Measurements from ENCODE around the gene USP48. TPM values are rescaled to one million over a fixed set of nuclear protein-coding genes. Genes with fewer than 3 reads are reported as not detected.

The USP48 gene
- total and polyA plus RNA-seq, 7 donors, result 12.6 to 77.0 (median 47.1) TPM

DNA sequence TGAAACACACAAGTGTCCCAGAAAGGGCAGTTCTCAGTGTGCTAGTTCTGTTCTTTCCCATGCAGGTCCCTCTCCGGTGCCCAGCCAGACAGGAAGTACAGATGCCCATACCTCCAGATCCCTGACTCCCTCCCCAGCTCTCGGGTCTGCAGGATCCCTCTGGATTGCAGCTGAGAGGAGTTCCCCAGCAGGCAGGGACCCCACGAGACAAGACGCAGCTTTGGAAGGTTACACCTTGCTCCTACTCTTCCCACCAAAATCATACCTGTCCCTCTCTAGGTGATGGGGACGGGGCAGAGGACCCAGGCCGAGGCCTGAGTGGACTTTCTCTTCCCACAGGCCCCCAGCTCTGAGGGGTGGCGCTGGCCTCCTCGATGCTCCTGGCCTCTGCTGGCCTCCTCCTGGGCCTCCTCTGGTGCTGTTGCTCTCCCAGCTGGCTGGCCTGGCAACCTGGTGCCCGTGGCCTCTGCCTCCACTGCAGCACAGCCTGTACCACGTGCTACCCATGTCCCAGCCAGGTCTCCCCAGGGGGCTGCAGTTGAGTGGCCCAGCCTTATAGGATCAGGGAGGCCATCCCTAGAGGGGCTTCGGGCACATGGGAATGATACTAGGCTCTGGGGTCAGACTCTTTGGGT is 38.6 kb upstream of the USP48 start:
- Histone ChIP-seq H3K4me1 (peaks cover 0 to 4% (median 2%) of the 10 kb centered on the region in 4 donors), H3K9me3 (no peaks in the 10 kb centered on the region), H3K36me3 (peaks cover 33 to 62% (median 58%) of the 10 kb centered on the region in 4 donors), H3K27ac (no peak overlapping the region), H3K4me3 (no peak overlapping the region), H3K27me3 (no peaks in the 10 kb centered on the region)
- 90 to 93% methylated on average over 11 of the region's 11 CpGs for WGBS, 2 donors
- intact Hi-C loops (cut with DNase I), result no loop called here
- TF ChIP-seq EP300 (IDR thresholded peaks at IDR 0.05) (no peak), POLR2A (IDR thresholded peaks at IDR 0.05) (no peak), POLR2AphosphoS5 (IDR thresholded peaks at IDR 0.05) (peak in 1 of 4 donors; percentile 20)
- TF ChIP-seq, protein P1, sequence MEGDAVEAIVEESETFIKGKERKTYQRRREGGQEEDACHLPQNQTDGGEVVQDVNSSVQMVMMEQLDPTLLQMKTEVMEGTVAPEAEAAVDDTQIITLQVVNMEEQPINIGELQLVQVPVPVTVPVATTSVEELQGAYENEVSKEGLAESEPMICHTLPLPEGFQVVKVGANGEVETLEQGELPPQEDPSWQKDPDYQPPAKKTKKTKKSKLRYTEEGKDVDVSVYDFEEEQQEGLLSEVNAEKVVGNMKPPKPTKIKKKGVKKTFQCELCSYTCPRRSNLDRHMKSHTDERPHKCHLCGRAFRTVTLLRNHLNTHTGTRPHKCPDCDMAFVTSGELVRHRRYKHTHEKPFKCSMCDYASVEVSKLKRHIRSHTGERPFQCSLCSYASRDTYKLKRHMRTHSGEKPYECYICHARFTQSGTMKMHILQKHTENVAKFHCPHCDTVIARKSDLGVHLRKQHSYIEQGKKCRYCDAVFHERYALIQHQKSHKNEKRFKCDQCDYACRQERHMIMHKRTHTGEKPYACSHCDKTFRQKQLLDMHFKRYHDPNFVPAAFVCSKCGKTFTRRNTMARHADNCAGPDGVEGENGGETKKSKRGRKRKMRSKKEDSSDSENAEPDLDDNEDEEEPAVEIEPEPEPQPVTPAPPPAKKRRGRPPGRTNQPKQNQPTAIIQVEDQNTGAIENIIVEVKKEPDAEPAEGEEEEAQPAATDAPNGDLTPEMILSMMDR (IDR thresholded peaks at IDR 0.05), result no peak
- no peak for DNase-seq

DNA sequence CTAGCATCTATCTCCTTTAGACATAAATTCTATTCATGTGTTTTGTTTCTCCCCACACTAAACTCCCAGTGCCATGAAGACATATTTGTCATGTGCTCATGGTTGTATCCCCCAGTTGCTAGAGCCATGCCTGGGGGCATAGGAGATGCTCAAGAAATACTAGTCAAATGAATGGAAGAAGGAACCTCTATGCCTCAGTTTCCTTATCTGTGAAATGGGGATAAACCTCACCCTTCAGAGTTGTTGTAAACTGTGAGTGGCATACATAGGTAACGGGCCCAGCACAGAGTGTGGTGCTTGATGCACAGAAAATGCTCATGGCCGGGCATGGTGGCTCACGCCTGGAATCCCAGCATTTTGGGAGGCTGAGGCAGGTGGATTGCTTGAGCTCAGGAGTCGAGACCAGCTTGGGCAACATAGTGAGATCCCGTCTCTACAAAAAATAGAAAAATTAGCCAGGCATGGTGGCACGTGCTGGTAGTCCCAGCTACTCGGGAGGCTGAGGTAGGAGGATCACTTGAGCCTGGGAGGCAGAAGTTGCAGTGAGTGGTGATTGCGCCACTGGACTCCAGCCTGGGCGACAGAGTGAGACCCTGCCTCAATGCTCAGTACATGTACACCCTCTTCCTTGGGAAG is 37.8 kb upstream of the USP48 start:
- WGBS, 2 donors, result 95% methylated on average over 9 of the region's 9 CpGs
- TF ChIP-seq, protein P1 (IDR thresholded peaks at IDR 0.05), result no peak
- TF ChIP-seq POLR2AphosphoS5 (IDR thresholded peaks at IDR 0.05) (no peak), EP300 (IDR thresholded peaks at IDR 0.05) (no peak), POLR2A (IDR thresholded peaks at IDR 0.05) (no peak)
- no peak for DNase-seq

DNA sequence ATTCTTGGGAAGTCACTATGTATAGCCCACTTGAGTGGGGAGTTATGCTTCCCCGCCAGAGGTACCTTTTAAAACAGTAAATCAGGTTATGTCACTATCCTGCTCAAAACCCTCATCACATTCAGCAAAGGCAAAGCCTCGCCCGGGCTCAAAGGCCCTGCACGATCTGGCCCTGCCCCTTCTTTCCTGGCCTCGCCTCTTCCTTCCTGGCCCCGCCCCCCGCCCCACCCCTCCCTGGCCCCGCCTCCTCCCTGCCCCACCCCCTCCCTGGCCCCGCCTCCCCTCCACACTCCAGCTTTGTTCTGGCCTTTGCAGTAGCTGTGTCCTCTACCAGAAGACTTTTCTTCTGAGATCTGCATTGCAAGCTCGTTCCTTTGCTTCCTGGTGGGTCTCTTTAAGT is 35.7 kb upstream of the USP48 start:
- peak overlapping the region in 3 of 4 donors; percentile 14 to 46 (median 39) for H3K27ac ChIP-seq
- TF ChIP-seq, protein P1 (IDR thresholded peaks at IDR 0.05), result no peak
- TF ChIP-seq POLR2A (IDR thresholded peaks at IDR 0.05) (no peak), POLR2AphosphoS5 (IDR thresholded peaks at IDR 0.05) (no peak), EP300 (IDR thresholded peaks at IDR 0.05) (no peak)
- no peak for DNase-seq
- H3K4me1 ChIP-seq, result peaks cover 0 to 12% (median 10%) of the 10 kb centered on the region in 4 donors
- WGBS, 2 donors, result 11 to 25% methylated on average over 10 of the region's 10 CpGs
- no peaks in the 10 kb centered on the region for H3K9me3 ChIP-seq
- no peak overlapping the region for H3K4me3 ChIP-seq
- H3K36me3 ChIP-seq, result peaks cover 9 to 34% (median 29%) of the 10 kb centered on the region in 4 donors
- intact Hi-C loops (cut with DNase I), result no loop called here
- H3K27me3 ChIP-seq, result peaks cover 0 to 12% (median 10%) of the 10 kb centered on the region in 3 donors

More for the DNA sequence above, 37.8 kb upstream of the USP48 start:
- Histone ChIP-seq H3K27ac (no peak overlapping the region), H3K27me3 (no peaks in the 10 kb centered on the region), H3K4me1 (peaks cover 0 to 4% (median 2%) of the 10 kb centered on the region in 4 donors), H3K4me3 (no peak overlapping the region), H3K36me3 (peaks cover 25 to 54% (median 50%) of the 10 kb centered on the region in 4 donors), H3K9me3 (no peaks in the 10 kb centered on the region)
- intact Hi-C loops (cut with DNase I), result no loop called here

DNA sequence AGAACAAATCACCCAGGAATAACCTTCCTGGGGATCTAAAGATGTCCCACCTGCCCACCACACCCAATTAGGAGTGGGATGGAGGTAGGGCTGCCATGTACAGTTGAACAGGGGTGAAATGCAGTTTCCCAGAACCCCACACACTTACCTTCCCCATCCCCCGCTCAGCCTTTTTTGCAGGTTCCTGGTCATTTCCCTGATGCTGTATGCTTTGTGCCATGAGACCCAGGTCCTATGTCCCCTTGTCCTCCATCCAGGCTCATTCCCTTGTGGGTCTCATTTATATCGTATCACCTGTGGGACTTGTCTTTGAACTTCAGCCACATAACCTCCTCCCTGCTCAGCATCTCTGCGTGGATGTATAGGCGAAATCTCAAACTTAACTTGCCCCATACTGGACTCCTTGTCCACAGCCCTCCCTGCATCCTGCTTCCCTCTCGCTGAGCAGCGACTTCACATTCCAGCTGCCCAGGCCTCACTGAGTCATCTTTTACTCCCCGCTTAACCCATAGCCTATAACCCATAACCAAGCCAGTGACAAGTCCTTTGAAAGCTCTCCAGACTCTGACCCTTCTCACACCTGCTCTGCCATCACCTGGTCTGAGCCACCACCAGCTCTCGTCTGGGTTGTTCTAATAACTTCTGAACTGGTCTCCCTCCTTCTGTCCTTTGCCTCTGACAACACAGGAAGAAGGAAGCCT is 33.8 kb upstream of the USP48 start:
- H3K9me3 ChIP-seq, result no peaks in the 10 kb centered on the region
- 78 to 80% methylated on average over 8 of the region's 8 CpGs for WGBS, 2 donors
- intact Hi-C loops (cut with DNase I), result no loop called here
- H3K4me3 ChIP-seq, result no peak overlapping the region
- peaks cover 0 to 13% (median 10%) of the 10 kb centered on the region in 3 donors for H3K27me3 ChIP-seq
- H3K27ac ChIP-seq, result no peak overlapping the region
- peaks cover 0 to 15% (median 10%) of the 10 kb centered on the region in 4 donors for H3K36me3 ChIP-seq
- TF ChIP-seq POLR2A (IDR thresholded peaks at IDR 0.05), result no peak
- no peak for TF ChIP-seq EP300 (IDR thresholded peaks at IDR 0.05)
- TF ChIP-seq POLR2AphosphoS5 (IDR thresholded peaks at IDR 0.05), result no peak
- TF ChIP-seq, protein P1 (IDR thresholded peaks at IDR 0.05), result no peak
- H3K4me1 ChIP-seq, result peaks cover 0 to 12% (median 10%) of the 10 kb centered on the region in 4 donors
- DNase-seq, result no peak
